PC-3 (cell line): ENCODE measurements around the gene EIF4EBP2. TPM values are rescaled to one million over a fixed set of nuclear protein-coding genes. Genes with fewer than 3 reads are reported as not detected.

Experiments used
- ATAC-seq: fragments of 200-7000 bp; cut with Tn5 transposase; 2 replicates; pipeline ENCODE4 v1.9.1; 2020; ENCODE audit warnings: mild to moderate bottlenecking, moderate library complexity
- BruUV-seq: library from RNA; stranded (reverse); fragments of 400-500 nt; replicated peaks from 2 replicates; lab custom pipeline; 2021; lab: Mats Ljungman, UMichigan
- CTCF ChIA-PET: fragments of 300-600 bp; sonication (Branson Sonifier 250); formaldehyde crosslinking; loops from one replicate; lab custom pipeline; 2022; ENCODE audit warnings: antibody characterized with exemption; lab: Charles Lee
- POLR2A ChIA-PET: fragments of 300-600 bp; sonication (Branson Sonifier 250); formaldehyde crosslinking; loops from one replicate; lab custom pipeline; 2022; ENCODE audit warnings: antibody characterized with exemption; ENCODE audit not compliant: unreplicated experiment; lab: Charles Lee
- DNase-seq: peaks from one replicate; pipeline ENCODE4 v3.0.0-alpha.2; 2015
- H2AFZ ChIP-seq: fragments of 300-600 bp; sonication (generic); 2 replicates; pipeline ENCODE4 v1.6.0; 2016; ENCODE audit warnings: antibody characterized with exemption, low read length
- H3F3A ChIP-seq: fragments of 300-600 bp; sonication (generic); one replicate; pipeline ENCODE4 v1.6.0; 2017; ENCODE audit warnings: antibody characterized with exemption, low read length, control low read depth, mild to moderate bottlenecking; ENCODE audit not compliant: unreplicated experiment
- H3K27ac ChIP-seq: fragments of 300-600 bp; sonication (generic); 2 replicates; pipeline ENCODE4 v1.5.1; 2016; ENCODE audit warnings: mild to moderate bottlenecking, low read length
- H3K27me3 ChIP-seq: fragments of 300-600 bp; sonication (generic); 2 replicates; pipeline ENCODE4 v1.6.1; 2016; ENCODE audit warnings: low read length, mixed read lengths
- H3K36me3 ChIP-seq: fragments of 300-600 bp; sonication (generic); 2 replicates; pipeline ENCODE4 v1.6.1; 2016; ENCODE audit warnings: low read depth, mixed run types, low read length, mixed read lengths
- H3K4me1 ChIP-seq: fragments of 300-600 bp; sonication (generic); 2 replicates; pipeline ENCODE4 v1.5.1; 2016; ENCODE audit warnings: low read length; ENCODE audit not compliant: insufficient read depth
- H3K4me2 ChIP-seq: fragments of 300-600 bp; sonication (generic); 2 replicates; pipeline ENCODE4 v1.6.0; 2016; ENCODE audit warnings: low read length
- H3K4me3 ChIP-seq: fragments of 300-600 bp; sonication (generic); 2 replicates; pipeline ENCODE4 v1.5.1; 2016; ENCODE audit warnings: mild to moderate bottlenecking, low read length, mixed read lengths
- H3K79me2 ChIP-seq: fragments of 300-600 bp; sonication (generic); 2 replicates; pipeline ENCODE4 v1.6.1; 2017; ENCODE audit warnings: low read length, mixed read lengths
- H3K9ac ChIP-seq: fragments of 300-600 bp; sonication (generic); 2 replicates; pipeline ENCODE4 v1.6.0; 2016; ENCODE audit warnings: mild to moderate bottlenecking, low read length
- H3K9me2 ChIP-seq: fragments of 300-600 bp; sonication (generic); replicated peaks from 2 replicates; pipeline ENCODE4 v1.6.1; 2016; ENCODE audit warnings: mixed run types, low read length, mixed read lengths
- H3K9me3 ChIP-seq: fragments of 300-600 bp; sonication (generic); 2 replicates; pipeline ENCODE4 v1.6.1; 2016; ENCODE audit warnings: low read length, mixed read lengths
- H4K20me1 ChIP-seq: fragments of 300-600 bp; sonication (generic); 2 replicates; pipeline ENCODE4 v1.6.1; 2016; ENCODE audit warnings: low read length, mixed read lengths
- CTCF ChIP-seq: fragments of 300-600 bp; sonication (generic); conservative IDR thresholded peaks from 2 replicates; pipeline ENCODE4 v1.5.1; 2017; ENCODE audit warnings: antibody characterized with exemption, low read depth, mild to moderate bottlenecking, low read length
- EZH2 ChIP-seq: fragments of 300-600 bp; sonication (generic); IDR thresholded peaks from one replicate; pipeline ENCODE4 v1.6.1; 2017; ENCODE audit warnings: antibody characterized with exemption, mild to moderate bottlenecking, low read length; ENCODE audit not compliant: unreplicated experiment
- EZH2phosphoT487 ChIP-seq: fragments of 300-600 bp; sonication (generic); IDR thresholded peaks from 2 replicates; pipeline ENCODE4 v1.6.1; 2018; ENCODE audit warnings: mild to moderate bottlenecking, antibody characterized with exemption, low read length, borderline replicate concordance
- intact Hi-C: fragments of 100-400 bp; cut with micrococcal nuclease; formaldehyde crosslinking; loops from 2 replicates; pipeline ENCODE4 v1.9.0; 2023
- total RNA-seq: library from RNA; depleted of rRNA; stranded (reverse); fragments of >200 nt; gene quantifications from 2 replicates; pipeline ENCODE4 v1.2.3, GENCODE V29; 2014

EIF4EBP2 gene
- total RNA-seq, 1 experiment from 2014 or later: 29.2 TPM

GRCh38 chr10:70424320-70424719, 20.4 kb downstream of the EIF4EBP2 start:
- Histone ChIP-seq H3K4me2 (no peak overlapping the region), H3K4me3 (no peak overlapping the region), H3K4me1 (no peaks in the 10 kb centered on the region), H3K9me3 (no peaks in the 10 kb centered on the region), H3K36me3 (peaks cover 80% of the 10 kb centered on the region), H2AFZ (no peak overlapping the region), H3K9me2 (no peaks in the 10 kb centered on the region), H3K79me2 (no peaks in the 10 kb centered on the region), H3K27me3 (no peaks in the 10 kb centered on the region), H3K9ac (no peak overlapping the region), H3F3A (no peaks in the 10 kb centered on the region), H4K20me1 (no peaks in the 10 kb centered on the region), H3K27ac (no peak overlapping the region)
- DNase-seq (no peak), ATAC-seq (no peak)
- CTCF ChIA-PET: no interaction called here
- POLR2A ChIA-PET: no interaction called here
- intact Hi-C loops: no loop called here
- TF ChIP-seq EZH2 (no peak), EZH2phosphoT487 (no peak), CTCF (no peak)
- no TSS peak for BruUV-seq

- Histone ChIP-seq H3K27ac (no peak overlapping the region), H4K20me1 (no peaks in the 10 kb centered on the region), H3K27me3 (no peaks in the 10 kb centered on the region), H3K9ac (no peak overlapping the region), H3K79me2 (no peaks in the 10 kb centered on the region), H2AFZ (no peak overlapping the region), H3K4me2 (no peak overlapping the region), H3K36me3 (peaks cover 79% of the 10 kb centered on the region), H3K4me1 (no peaks in the 10 kb centered on the region), H3F3A (no peaks in the 10 kb centered on the region), H3K4me3 (no peak overlapping the region), H3K9me2 (no peaks in the 10 kb centered on the region), H3K9me3 (no peaks in the 10 kb centered on the region)
- ChIA-PET POLR2A (no interaction called here), CTCF (no interaction called here)
- intact Hi-C loops: no loop called here
- TF ChIP-seq CTCF: no peak
- TF ChIP-seq EZH2: no peak
- TF ChIP-seq EZH2phosphoT487: no peak
- ATAC-seq (no peak), DNase-seq (no peak)
- BruUV-seq: no TSS peak
Measured at GRCh38 chr10:70425096-70425495, 21.2 kb downstream of the EIF4EBP2 start.

- DNase-seq (no peak), ATAC-seq (no peak)
- Histone ChIP-seq H3F3A (no peaks in the 10 kb centered on the region), H3K9ac (no peak overlapping the region), H3K4me2 (no peak overlapping the region), H3K27ac (no peak overlapping the region), H3K27me3 (no peaks in the 10 kb centered on the region), H3K79me2 (no peaks in the 10 kb centered on the region), H3K4me3 (no peak overlapping the region), H3K9me3 (no peaks in the 10 kb centered on the region), H3K4me1 (no peaks in the 10 kb centered on the region), H4K20me1 (no peaks in the 10 kb centered on the region), H3K36me3 (peaks cover 70% of the 10 kb centered on the region), H3K9me2 (no peaks in the 10 kb centered on the region), H2AFZ (no peak overlapping the region)
- no TSS peak for BruUV-seq
- POLR2A ChIA-PET: no interaction called here
- TF ChIP-seq EZH2 (no peak), EZH2phosphoT487 (no peak), CTCF (no peak)
- intact Hi-C loops: no loop called here
- CTCF ChIA-PET: no interaction called here
Measured at GRCh38 chr10:70426823-70427222, 22.9 kb downstream of the EIF4EBP2 start.
